DND-41 (cell line): ENCODE data around the gene EEF2K.
"Not testable (repeated sequence)": the region's sequence is repeated elsewhere in the genome, so short reads cannot be mapped to it uniquely, and the experiment has no call there.

Source experiments
- ATAC-seq: fragments of 200-7000 bp; cut with Tn5 transposase; 3 replicates; pipeline ENCODE4 v1.9.1; 2021; ENCODE audit warnings: low read depth; ENCODE audit not compliant: insufficient read depth
- DNase-seq: peaks from one replicate; pipeline ENCODE4 v3.0.0-alpha.2; 2020
- H2AFZ ChIP-seq: 2 replicates; pipeline ENCODE4 v1.6.0; 2012; ENCODE audit warnings: low read depth, low read length
- H3K27ac ChIP-seq: 2 replicates; pipeline ENCODE4 v1.5.1; 2012; ENCODE audit warnings: low read length, inconsistent platforms
- H3K27me3 ChIP-seq: fragments of 200-600 bp; sonication (generic); 2 replicates; pipeline ENCODE4 v1.6.0; 2012; ENCODE audit warnings: low read length, mild to moderate bottlenecking, inconsistent platforms; ENCODE audit not compliant: insufficient read depth, poor library complexity
- H3K36me3 ChIP-seq: 2 replicates; pipeline ENCODE4 v1.5.1; 2012; ENCODE audit warnings: low read length, inconsistent platforms; ENCODE audit not compliant: insufficient read depth
- H3K4me1 ChIP-seq: 2 replicates; pipeline ENCODE4 v1.5.1; 2012; ENCODE audit warnings: mild to moderate bottlenecking, low read length; ENCODE audit not compliant: insufficient read depth
- H3K4me2 ChIP-seq: 2 replicates; pipeline ENCODE4 v1.6.0; 2012; ENCODE audit warnings: mild to moderate bottlenecking, moderate library complexity, low read length, inconsistent platforms; ENCODE audit not compliant: insufficient read depth
- H3K4me3 ChIP-seq, 2 experiments: fragments of 200-600 bp in 1 of 2; shearing (Covaris generic) in 1 of 2; 2 replicates each; pipeline ENCODE4 v1.5.1; 2012 to 2016; ENCODE audit warnings: inconsistent platforms in 2 of 2, low read length in 2 of 2, mild to moderate bottlenecking in 2 of 2, low read depth in 1 of 2, moderate library complexity in 1 of 2
- H3K79me2 ChIP-seq: 2 replicates; pipeline ENCODE4 v1.6.0; 2012; ENCODE audit warnings: low read length, inconsistent platforms; ENCODE audit not compliant: insufficient read depth
- H3K9ac ChIP-seq: 2 replicates; pipeline ENCODE4 v1.6.0; 2012; ENCODE audit warnings: low read depth, mild to moderate bottlenecking, inconsistent platforms, low read length, moderate library complexity
- H3K9me3 ChIP-seq: 2 replicates; pipeline ENCODE4 v1.5.1; 2012; ENCODE audit warnings: low read length, moderate library complexity, mild to moderate bottlenecking, inconsistent platforms; ENCODE audit not compliant: insufficient read depth, severe bottlenecking
- H4K20me1 ChIP-seq: 2 replicates; pipeline ENCODE4 v1.6.0; 2012; ENCODE audit warnings: low read length; ENCODE audit not compliant: insufficient read depth
- CTCF ChIP-seq: IDR thresholded peaks from 2 replicates; pipeline ENCODE4 v1.5.1; 2012; ENCODE audit warnings: borderline replicate concordance, low read length, moderate library complexity, mild to moderate bottlenecking; ENCODE audit not compliant: poor library complexity, severe bottlenecking; ENCODE audit errors: extremely low read depth
- EZH2 ChIP-seq: IDR thresholded peaks from 3 replicates; pipeline ENCODE4 v1.6.1; 2012; ENCODE audit warnings: borderline replicate concordance, low read depth, mild to moderate bottlenecking, moderate library complexity, low read length, inconsistent platforms; ENCODE audit not compliant: severe bottlenecking

The EEF2K gene

GRCh38 chr16:22195695-22196558 lies 10.2 kb upstream of the EEF2K start:
- Histone ChIP-seq H4K20me1 (no peaks in the 10 kb centered on the region), H3K36me3 (no peaks in the 10 kb centered on the region), H3K27ac (peak overlapping the region; percentile 67), H3K9ac (peak overlapping the region; percentile 57), H2AFZ (peak overlapping the region; percentile 97), H3K27me3 (no peaks in the 10 kb centered on the region), H3K9me3 (no peaks in the 10 kb centered on the region), H3K79me2 (no peaks in the 10 kb centered on the region), H3K4me2 (peak overlapping the region; percentile 87), H3K4me1 (peaks cover 41% of the 10 kb centered on the region), H3K4me3 (peak overlapping the region; percentile 45 to 70; a peak in 3 of 4 replicates)
- DNase-seq (peak; percentile 91), ATAC-seq (peak; percentile 45)
- no peak for TF ChIP-seq EZH2
- TF ChIP-seq CTCF: peak; percentile 77

- Histone ChIP-seq H3K4me2 (peak overlapping the region; percentile 87), H3K4me3 (peak overlapping the region in 1 of 2 experiments; percentile 70; a peak in 1 of 4 replicates), H3K9ac (peak overlapping the region; percentile 57; the same call in 1 of the 2 replicates), H3K4me1 (peaks cover 34% of the 10 kb centered on the region)
- not testable (repeated sequence) for H3K27me3 ChIP-seq, H2AFZ ChIP-seq, H3K79me2 ChIP-seq, DNase-seq, ATAC-seq, H3K36me3 ChIP-seq, H4K20me1 ChIP-seq, H3K27ac ChIP-seq, H3K9me3 ChIP-seq
Measured at GRCh38 chr16:22196559-22197168, 9.4 kb upstream of the EEF2K start.

- H3K36me3 ChIP-seq: no peaks in the 10 kb centered on the region
- H3K4me1 ChIP-seq: peaks cover 19% of the 10 kb centered on the region
- H3K9me3 ChIP-seq: no peaks in the 10 kb centered on the region
- no peak for TF ChIP-seq CTCF
- no peak for TF ChIP-seq EZH2
- no peak overlapping the region for H3K4me3 ChIP-seq
- no peak overlapping the region for H3K9ac ChIP-seq
- H3K27me3 ChIP-seq: no peaks in the 10 kb centered on the region
- ATAC-seq (no peak), DNase-seq (no peak)
- no peaks in the 10 kb centered on the region for H3K79me2 ChIP-seq
- no peak overlapping the region for H3K4me2 ChIP-seq
- no peak overlapping the region for H2AFZ ChIP-seq
- no peaks in the 10 kb centered on the region for H4K20me1 ChIP-seq
- no peak overlapping the region for H3K27ac ChIP-seq
Measured at GRCh38 chr16:22198547-22199293, 7.4 kb upstream of the EEF2K start.

- Histone ChIP-seq H2AFZ (no peak overlapping the region), H3K36me3 (no peaks in the 10 kb centered on the region; the same call in 1 of the 2 replicates), H3K27me3 (no peaks in the 10 kb centered on the region), H3K4me2 (no peak overlapping the region), H3K9me3 (no peaks in the 10 kb centered on the region), H3K4me3 (no peak overlapping the region), H4K20me1 (0 out of 2 replicates have a peak, but pooled peaks cover 1% of the 10 kb centered on the region), H3K9ac (no peak overlapping the region), H3K27ac (no peak overlapping the region), H3K4me1 (peaks cover 8% of the 10 kb centered on the region), H3K79me2 (peaks cover 8% of the 10 kb centered on the region)
- no peak for ATAC-seq
- no peak for TF ChIP-seq EZH2
- no peak for TF ChIP-seq CTCF
- no peak for DNase-seq
Measured at GRCh38 chr16:22202261-22202637, 3.8 kb upstream of the EEF2K start.
